GM18502 (cell line): Measurements from ENCODE around the gene PADI3.
"Not testable (repeated sequence)": the region's sequence is repeated elsewhere in the genome, so short reads cannot be mapped to it uniquely, and the experiment has no call there.

ENCODE experiments used
- ATAC-seq: cut with Tn5 transposase; IDR thresholded peaks from one replicate; pipeline ENCODE4 v1.9.1; 2021; ENCODE audit warnings: mild to moderate bottlenecking; ENCODE audit not compliant: unreplicated experiment, poor library complexity

Gene PADI3

GRCh38 chr1:17236779-17237560 lies 11.9 kb upstream of the PADI3 start:
- no peak for ATAC-seq

GRCh38 chr1:17237561-17237903 lies 11.4 kb upstream of the PADI3 start:
- ATAC-seq = no peak

- no peak for ATAC-seq
These were observed 9.5 kb upstream of the PADI3 start for GRCh38 chr1:17239420-17239819.

GRCh38 chr1:17241011-17241779 lies 7.7 kb upstream of the PADI3 start:
- not testable (repeated sequence) for ATAC-seq

GRCh38 chr1:17241780-17242074 lies 7.2 kb upstream of the PADI3 start:
- not testable (repeated sequence) for ATAC-seq

- no peak for ATAC-seq
These were observed 5.6 kb upstream of the PADI3 start for GRCh38 chr1:17243274-17243673.

- ATAC-seq = no peak
These were observed 3.8 kb upstream of the PADI3 start for GRCh38 chr1:17244821-17245740.

- ATAC-seq = no peak
These were observed 3.0 kb upstream of the PADI3 start for GRCh38 chr1:17245816-17246325.

- no peak for ATAC-seq
These were observed 1.9 kb upstream of the PADI3 start for GRCh38 chr1:17246971-17247370.

GRCh38 chr1:17250601-17251000 lies 1.7 kb downstream of the PADI3 start:
- ATAC-seq = no peak

- no peak for ATAC-seq
These were observed 2.3 kb downstream of the PADI3 start for GRCh38 chr1:17251246-17251645.

- ATAC-seq = no peak
These were observed 2.9 kb downstream of the PADI3 start for GRCh38 chr1:17251701-17252376.

- ATAC-seq = no peak
These were observed 6.4 kb downstream of the PADI3 start for GRCh38 chr1:17255336-17255735.

- ATAC-seq = no peak
These were observed 9.3 kb downstream of the PADI3 start for GRCh38 chr1:17258116-17258757.

- ATAC-seq = no peak
These were observed 9.8 kb downstream of the PADI3 start for GRCh38 chr1:17258758-17259130.

GRCh38 chr1:17259233-17259873 lies 10.5 kb downstream of the PADI3 start:
- ATAC-seq = no peak

GRCh38 chr1:17260264-17260663 lies 11.4 kb downstream of the PADI3 start:
- ATAC-seq = no peak

- no peak for ATAC-seq
These were observed 11.8 kb downstream of the PADI3 start for GRCh38 chr1:17260738-17261137.

GRCh38 chr1:17263936-17264335 lies 15.0 kb downstream of the PADI3 start:
- ATAC-seq = no peak
